ENCODE measurements around the gene PGAP3.
A peak's percentile ranks its signal among the peaks of the same experiment; 100 is the strongest.

PGAP3 gene

DNA sequence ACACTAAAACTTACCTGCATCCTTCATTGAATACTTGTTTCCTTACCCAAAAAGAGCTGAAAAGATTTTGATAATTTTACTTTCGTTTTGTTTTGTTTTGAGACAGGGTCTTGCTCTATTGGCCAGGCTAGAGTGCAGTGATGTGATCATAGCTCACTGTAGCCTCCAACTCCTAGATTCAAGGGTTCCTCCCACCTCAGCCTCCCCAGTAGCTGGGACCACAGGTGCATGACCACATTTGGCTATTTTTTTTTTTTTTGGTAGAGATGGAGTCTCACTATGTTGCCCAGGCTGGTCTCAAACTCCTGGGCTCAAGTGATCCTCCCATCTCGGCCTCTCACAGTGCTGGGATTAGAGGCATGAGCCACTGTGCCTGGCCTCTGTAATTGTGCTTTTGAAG is 32.8 kb downstream of the PGAP3 start:
- no peak for DNase-seq

DNA sequence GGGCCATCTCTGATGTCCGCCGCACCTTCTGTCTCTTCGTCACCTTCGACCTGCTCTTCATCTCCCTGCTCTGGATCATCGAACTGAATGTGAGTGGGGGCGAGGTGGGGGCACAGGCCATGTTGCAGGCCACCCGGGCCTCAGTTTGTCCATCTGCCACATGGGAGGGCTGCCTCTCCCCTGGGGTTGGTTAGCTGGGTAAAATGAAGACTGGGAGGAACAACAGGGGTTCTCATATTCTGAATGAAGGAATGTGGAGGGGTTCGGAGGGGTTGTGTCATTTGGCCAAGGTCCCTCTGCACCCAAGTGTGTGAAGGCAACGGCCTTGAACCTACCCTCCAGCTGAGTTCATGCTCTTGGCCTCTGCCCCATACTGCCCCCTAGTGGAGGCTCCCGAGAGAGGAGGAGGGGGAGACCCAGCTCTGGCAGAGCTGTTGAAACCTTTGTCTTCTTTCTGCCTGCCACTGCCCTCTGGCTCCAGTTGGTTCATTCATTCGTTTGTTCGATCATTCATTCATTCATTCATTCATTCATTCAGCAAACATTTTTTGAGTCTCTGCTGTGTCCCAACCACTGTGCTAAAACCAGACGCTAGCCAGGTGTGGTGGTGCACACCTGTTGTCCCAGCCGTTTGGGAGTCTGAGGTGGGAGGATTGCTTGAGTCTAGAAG is 34.1 kb downstream of the PGAP3 start:
- DNase-seq: peak; percentile 84

DNA sequence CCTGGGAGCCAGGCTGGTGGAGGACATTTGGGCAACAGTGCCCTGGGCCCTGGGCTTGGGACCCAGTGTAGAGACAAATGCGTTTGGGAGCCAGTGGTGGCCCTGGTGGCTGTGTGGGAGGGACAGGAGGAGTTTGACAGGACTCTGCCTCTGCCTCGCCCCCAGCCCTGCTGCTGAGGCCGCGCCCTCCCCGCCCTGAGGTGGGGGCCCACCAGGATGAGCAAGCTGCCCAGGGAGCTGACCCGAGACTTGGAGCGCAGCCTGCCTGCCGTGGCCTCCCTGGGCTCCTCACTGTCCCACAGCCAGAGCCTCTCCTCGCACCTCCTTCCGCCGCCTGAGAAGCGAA is 34.6 kb downstream of the PGAP3 start:
- DNase-seq: no peak

DNA sequence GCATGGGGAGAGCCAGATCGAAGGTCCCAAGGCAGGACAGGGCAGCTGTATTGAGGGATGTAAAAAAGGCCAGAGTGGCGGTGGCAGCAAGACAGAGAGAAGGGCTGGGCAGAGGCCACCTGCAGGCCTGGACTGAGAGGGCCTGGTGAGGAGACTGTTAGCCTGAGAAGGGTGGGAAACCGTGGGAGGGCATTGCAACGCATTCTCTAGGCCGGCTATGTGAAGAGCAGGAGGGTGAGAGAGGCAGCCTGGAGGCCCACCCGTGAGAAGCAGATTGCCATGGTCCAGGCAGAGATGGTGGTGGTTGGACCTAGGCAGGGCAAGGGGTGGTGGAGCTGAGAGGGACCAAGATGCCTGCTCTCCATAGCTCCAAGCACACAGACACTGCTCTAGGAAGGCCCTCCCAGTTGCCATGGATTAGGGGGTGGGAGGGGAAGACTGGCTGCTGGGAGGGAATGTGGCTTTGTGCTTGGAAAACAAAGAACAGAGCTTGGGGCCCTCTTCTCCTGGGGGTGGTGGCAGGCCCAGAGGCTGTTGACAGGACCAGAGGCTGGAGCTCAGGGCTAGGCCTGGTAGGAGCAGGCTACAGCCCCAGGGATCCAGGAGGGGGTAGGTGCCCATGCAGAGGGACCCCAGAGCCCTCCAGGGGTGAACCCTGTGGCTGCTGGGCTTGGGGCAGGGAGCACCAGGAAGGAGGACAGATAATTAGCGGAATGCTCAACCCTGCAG is 35.1 kb downstream of the PGAP3 start:
- DNase-seq: no peak

DNA sequence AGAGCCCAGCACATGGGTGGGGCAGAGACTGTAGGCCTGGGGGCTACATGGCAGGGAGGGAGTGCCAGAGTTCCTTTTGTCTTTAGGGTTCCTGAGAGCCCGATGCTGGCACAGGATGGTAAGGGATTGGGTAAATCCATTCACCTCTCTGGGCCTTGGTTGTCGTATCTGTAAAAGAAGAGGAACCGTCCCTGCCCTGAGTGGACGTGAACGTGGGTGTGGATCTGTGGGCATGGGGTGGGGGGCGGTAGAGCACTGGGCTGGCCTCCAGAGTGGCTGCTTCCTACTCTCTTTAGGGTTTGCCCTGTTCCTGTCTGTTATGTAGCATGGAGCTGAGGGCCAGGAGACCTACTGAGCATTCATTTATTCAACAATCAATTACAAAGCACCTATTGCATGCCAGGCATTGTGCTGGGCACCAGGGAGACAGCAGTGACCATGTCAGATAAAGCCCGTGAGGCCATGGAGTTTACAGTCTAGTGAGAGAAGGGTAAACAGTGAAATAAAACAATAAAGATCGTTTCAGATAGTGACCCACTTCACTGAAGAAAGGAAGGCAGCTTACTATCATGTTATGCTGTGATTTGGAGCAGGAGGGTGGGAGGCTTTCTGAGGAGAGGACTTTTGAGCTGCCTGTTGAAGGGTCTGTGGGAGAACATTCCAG is 35.8 kb downstream of the PGAP3 start:
- DNase-seq: no peak

DNA sequence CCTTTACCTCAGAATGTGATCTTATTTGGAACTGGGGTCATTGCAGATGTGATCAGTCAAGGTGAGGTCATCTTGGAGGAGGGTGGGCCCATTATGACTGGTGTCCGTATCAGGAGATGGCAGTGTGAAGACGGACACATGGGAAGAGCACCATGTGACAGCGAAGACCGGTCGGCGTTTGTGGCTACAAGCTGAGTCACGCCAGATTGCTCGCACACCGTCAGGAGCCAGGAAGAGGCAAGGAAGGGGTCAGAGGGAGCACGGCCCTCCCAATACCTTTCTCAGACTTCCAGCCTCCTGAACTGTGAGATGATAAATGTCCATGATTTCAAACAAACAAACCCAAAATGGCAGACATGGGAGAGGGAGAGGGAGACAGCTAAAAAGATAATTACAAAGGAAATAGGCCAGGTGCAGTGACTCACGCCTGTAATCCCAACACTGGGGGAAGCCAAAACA is 37.7 kb downstream of the PGAP3 start:
- no peak for DNase-seq

DNA sequence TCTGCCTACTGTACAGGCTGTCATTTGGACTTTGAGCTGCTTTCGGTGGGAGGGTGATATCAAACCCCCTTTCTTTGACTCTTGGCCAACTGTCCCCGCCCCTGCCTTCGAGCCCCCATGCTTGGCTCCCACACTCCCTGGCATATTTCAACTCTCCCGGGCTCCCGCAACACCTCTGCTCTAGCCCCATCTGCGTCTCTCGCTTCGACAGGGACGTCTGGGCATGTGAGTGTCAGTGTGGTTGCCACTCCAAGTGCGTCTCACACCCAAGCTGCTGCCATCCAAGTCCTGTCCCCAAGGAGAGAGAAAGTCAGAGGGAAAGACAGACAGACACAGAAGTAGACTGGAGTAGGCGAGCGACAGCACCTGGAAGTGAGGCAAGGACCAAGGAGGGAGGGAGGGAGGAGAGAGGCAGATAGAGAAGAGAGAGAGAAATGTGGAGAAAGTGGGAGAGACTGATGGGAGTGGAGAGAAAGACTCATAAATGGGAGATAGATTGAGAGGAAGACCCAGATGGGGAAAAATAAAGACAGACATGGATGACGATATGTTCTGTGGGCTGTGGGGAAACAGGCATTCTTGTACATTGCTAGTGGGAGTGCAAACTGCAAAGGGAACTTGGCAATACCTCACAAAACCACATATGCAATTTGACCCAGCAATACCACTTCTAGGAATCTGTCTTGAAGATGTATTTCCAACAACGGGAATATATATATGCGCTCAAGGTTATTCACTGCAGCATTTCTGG is 39.1 kb downstream of the PGAP3 start:
- no peak for DNase-seq

DNA sequence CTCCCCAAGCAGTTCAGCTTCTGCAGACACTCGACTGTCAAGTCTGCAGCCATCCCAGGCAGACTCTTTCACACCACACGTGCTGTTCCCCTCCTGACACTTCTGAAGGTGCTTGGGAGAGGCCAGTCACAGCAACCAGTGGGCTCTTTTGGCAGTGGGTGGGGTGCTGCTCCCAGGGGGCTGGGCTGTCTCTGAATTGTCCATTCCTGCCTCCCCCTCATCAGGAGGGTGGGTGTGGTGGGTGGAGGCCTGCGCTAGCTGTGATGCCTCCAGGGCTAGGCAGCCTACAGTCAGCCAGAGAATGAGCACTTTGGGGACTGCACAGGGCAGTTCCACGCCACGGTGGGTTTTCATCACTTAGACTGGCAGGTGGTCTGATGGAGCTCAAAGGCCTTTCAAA is 40.6 kb downstream of the PGAP3 start:
- no peak for DNase-seq

DNA sequence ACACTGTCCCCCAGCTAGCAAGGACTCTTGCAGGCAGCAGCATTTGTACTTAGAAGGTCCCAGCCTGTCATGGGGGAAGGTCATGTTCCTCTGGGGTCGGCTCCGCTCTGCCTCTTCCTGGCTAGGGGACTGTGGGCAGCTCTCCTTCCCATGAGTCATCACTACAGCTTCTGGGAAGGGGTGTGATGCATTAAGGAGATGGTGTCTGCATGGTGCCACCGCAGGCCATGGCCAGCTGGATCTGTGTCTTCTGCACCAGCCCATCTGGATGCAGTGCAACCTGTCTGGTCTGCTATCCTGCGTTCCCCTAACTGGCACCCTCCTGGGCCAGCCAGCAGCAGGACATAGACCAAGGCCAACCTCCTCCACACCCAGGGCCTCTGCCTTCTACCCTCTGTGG is 44.6 kb downstream of the PGAP3 start:
- peak; percentile 79 for DNase-seq

DNA sequence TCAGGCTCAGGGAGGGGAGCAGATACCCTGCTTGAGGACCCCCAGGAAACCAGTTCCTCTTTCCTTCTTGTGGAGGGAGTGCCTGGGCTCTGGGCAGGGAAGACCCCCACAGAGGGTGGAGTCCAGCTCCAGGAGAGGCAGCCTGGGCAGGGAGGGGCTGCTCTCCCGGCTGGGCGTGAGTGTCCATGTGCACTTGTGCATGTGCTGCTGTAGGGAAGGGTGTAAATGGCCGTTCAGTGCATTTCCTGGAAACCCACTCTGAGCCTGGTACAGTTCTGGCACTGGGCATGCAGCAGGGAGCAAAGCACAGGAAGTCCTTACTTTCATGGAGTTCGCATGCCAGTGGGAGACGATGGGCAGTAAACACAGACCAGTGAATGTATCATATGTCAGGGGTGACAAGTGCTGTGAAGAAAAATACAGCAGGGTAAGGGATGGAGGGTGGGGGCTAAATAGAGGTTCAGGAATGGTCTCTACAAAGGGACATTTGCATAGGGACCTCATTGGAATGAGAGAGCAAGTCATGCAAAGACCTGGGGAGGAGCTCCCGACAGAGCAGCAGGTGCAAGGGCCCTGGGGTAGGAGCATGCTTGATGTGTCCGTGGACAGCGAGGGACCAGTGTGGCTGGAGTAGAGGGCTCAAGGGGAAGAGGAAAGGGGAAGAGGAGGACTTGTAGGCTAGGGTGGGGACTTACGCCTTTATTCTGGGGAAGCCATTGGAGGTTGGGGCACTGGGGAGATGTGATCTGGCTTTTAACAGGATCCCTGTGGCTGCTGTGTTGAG is 45.4 kb downstream of the PGAP3 start:
- no peak for DNase-seq

DNA sequence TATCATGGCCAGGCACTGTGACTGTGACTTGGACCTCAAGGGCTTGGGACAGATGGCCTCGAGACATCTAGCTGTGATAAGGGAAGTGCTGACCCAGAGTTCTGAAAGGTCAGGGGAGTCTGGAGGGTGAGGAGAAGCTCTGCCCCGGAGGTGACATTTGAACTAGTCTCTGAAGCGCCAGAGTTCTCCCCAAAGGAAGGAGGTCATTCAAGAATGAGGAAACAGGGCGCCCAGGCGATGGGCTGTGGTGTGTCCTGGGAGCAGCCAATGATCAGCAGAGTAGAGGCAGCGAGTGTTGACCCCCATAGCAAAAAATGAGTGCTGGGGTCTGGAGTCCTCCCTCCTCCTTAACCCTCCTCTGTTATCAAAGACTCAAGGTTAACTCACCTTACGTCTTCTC is 46.0 kb downstream of the PGAP3 start:
- DNase-seq: no peak

DNA sequence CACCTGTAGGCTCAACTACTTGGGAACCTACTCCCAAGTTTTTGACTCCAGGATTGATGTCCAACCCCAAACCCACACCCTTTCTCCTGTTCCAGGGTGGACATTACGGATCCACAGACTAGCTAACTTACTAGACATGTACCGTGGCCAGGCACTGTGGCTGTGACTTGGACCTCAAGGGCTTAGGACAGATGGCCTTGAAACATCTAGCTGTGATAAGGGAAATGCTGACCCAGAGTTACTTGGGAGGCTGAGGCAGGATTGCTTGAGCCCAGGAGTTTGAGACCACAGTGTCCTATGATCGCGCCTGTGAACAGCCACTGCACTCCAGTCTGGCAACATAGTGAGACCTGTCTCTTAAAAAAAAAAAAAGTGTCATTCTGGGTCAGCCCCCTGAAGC is 46.8 kb downstream of the PGAP3 start:
- no peak for DNase-seq

DNA sequence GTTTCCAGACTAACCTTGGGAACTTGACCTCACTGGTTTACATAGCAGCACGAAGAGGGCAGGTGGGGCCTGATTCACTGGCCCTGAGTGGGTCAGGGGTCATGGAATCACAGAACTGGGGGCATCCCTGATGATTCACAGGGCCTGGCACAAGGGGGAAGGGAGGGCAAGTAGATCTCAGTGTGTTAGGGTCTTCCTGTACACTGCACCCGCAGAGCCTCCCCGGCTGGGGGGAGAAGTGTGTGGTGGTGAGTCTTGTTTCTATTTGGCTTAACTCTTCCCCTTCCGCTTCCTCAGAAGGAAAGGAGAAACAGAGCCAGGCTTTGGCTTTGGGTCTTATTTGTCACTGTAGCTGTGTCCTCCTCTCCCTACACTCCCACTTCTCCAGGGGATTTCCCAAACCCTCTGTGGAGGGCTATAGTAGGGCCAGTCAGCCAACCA is 47.2 kb downstream of the PGAP3 start:
- no peak for DNase-seq

DNA sequence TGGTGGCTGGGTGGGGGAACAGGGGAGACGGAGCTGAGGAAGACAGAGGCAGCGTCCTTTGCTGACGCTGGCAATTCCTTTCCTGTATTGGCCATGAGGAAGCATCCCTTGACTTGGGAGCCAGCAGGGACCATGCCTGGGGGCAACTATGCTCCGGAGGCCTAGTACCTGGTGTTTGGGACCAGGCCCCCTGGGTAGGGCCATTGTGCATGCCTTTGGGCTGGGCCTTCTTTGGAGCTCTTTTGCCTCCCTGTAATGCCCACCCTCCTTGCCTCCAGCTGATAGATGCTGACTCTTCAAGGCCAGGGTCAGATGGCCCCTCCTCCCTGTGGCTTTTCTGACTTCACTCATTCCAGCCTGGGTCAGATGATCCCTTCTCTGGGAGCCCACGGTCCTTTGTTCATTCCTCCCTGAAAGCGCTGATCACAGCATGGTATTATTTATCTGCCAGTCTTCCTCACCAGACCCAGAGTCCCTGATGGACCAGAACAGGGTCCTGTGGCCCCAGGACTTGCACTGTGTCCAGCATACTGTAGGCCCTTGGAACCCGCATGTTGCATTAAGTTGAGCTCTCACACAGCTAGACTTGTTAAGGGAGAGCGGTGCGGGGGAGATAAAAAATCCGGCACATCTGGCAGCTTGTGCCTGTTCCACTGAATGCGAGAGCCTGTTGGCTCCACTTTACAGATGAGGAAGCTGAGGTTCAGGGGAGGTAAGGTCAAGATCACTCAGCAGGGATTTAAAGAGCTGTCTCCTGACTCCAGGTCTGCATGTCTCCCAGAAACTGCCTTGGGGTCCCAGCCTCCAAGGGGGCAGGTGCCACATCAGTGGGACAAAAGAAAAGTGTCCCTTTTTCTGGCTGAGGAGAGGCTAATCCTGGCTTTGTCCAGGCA is 48.0 kb downstream of the PGAP3 start:
- DNase-seq: no peak

DNA sequence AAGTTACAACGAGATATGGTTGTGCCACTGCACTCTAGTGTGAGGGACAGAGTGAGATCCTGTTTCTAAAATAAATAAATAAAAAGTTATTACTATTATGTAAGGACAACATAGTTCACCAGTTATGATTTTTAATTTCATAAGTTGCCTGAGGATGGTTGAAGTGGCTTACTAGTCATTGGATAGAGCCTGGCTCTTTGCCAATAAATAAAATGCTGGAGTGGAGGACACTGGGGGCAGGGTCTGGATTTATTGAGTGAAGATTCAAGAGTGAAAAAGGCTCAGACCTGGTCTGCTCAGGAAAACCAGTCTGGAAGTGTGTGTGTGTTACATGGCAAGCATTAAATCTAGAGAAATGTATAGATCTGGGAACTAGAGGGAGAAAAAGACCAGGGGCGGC is 48.8 kb downstream of the PGAP3 start:
- DNase-seq: no peak

DNA sequence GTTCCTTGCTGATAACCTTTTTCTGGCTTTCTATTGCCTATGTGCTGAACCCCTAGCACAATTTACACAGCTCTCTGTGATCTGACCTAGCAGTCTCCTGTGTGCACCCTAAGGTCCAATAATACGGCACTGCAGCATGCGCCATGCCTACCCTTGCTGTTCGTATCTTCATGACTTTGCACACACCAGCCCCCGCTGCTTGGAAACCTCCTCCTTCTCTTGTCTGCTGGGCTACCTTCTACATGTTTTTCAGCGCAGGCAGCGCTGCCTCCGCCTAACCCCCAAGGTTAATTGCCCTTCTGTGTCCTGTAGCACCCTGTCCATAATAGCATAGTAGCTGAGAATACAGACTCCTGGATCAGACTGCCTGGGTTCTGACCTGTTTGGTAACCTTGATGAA is 49.5 kb downstream of the PGAP3 start:
- no peak for DNase-seq

DNA sequence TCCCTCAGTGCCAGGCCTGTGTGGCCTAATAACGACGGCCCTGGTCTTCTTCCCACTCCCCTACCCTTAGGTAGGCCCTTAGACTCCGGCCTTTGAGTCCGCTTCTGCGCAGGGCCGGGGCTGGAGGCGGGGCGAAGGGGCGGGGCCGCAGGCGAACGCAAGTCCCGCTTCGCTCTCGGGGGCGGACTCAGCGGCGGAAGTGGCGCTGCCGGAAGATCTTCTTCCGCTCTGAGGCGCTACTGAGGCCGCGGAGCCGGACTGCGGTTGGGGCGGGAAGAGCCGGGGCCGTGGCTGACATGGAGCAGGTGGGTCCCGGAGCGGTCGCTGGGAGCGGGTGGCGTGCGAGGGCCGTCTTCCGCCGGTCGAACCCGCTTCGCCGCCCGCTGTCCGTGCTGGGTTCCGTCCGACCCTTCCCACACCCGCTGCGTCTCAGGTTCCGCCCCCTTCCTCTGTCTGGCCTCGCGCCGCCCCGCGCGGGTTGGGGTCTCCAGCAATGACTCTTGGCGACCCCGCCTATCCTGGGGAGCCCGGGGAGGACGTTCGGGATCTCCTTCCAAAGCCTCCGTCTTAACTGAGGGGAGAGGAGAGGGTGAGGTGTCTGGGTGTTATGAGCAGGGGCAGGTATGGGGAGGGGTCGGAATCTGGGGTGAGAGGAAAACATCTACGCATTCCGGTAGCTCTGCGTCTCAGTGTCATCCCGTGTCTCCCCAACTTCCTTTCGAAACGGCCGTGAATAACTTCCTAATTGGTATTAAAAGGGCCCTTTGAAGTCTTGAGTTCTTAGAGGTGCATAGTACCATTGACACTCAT is 50.7 kb downstream of the PGAP3 start, which contains the start of gene STARD3:
Gene STARD3 (plus strand): TSS at position 218 of the 810 bp plus-strand sequence. CDS start 16,388 bp downstream, outside the sequence.
- peak; percentile 97 for DNase-seq

DNA sequence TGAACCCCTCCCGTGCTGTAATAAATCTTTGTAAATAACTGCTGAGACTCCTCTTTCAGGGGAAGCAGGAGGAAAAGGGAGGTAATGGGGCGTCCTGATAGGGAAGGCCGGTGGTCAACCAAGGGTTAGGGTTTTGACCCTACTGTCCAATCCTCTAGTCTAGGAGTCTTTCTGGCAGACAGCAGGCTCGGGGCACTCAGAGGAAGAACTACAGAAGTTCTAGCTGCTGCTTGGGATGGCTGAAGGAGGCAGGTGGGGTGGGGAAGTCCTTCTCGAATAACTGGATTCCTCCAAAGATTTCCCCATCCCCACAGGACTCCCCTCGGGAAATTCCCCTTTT is 51.3 kb downstream of the PGAP3 start:
- DNase-seq: no peak

DNA sequence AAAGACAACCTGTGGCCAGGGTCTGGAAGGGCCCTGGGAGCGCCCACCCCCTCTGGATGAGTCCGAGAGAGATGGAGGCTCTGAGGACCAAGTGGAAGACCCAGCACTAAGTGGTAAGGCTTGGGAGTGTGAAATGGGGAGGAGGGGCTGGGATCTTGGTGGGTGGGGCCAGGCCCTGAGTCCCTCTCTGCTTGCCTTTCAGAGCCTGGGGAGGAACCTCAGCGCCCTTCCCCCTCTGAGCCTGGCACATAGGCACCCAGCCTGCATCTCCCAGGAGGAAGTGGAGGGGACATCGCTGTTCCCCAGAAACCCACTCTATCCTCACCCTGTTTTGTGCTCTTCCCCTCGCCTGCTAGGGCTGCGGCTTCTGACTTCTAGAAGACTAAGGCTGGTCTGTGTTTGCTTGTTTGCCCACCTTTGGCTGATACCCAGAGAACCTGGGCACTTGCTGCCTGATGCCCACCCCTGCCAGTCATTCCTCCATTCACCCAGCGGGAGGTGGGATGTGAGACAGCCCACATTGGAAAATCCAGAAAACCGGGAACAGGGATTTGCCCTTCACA is 52.2 kb downstream of the PGAP3 start:
- no peak for DNase-seq

DNA sequence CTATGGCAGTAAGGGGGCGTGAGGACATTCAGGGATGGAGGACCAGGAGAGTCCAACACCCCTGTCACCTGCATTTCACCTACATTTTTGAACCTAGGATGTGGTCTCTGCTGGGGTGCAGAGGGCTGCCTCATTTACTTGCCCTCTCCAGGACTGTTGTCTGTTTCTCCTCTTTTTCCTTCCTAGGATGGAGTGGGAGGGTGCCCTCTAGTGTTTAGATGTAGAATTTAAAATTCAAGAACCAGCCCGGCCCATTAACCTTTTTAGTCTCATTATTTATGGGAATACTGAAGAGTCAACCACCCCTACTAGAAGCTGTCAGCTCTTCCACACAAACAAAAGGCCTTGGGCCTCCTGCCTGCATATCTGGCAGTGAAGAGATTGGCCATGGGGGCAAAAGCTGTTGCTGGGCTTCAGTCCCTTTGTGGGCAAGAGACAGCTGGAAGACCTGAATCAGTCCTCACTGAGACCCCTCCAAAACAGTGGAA is 53.4 kb downstream of the PGAP3 start:
- DNase-seq: no peak
